ENCODE measurements around the gene DLGAP4. TPM values are rescaled to one million over a fixed set of nuclear protein-coding genes. Genes with fewer than 3 reads are reported as not detected.

Gene DLGAP4
- total and polyA plus RNA-seq, 9 of the 15 experiments (the other 6 are each of a cell fraction or from before 2014, with no cell fraction given), result 0.31 to 34.1 (median 4.5) TPM

- intact Hi-C loops (cut with micrococcal nuclease), result no loop called here
- CTCF ChIA-PET (ENCODE audit: low intra/inter-chr PET ratio), result no interaction called here
Observed at GRCh38 chr20:36480456-36481048, 174.4 kb downstream of the DLGAP4 start.

More at GRCh38 chr20:36480456-36481048, 174.4 kb downstream of the DLGAP4 start:
- Histone ChIP-seq H3K9me3 (replicated peaks; ENCODE audit: control insufficient read depth, insufficient read depth, low read depth, low read length) (no peaks in the 10 kb centered on the region), H3K9ac (ENCODE audit: insufficient read depth in 1 of 2, low read depth in 2 of 2, low read length in 2 of 2) (no peak overlapping the region), H3K4me2 (ENCODE audit: insufficient read depth, low read length) (no peak overlapping the region), H3K27ac (ENCODE audit: extremely low read depth, low read depth, low read length) (no peak overlapping the region), H4K20me1 (replicated peaks; ENCODE audit: control insufficient read depth, insufficient read depth, low read length) (peaks cover 7% of the 10 kb centered on the region), H3K79me2 (ENCODE audit: control insufficient read depth, insufficient read depth, low read length) (peaks cover 3% of the 10 kb centered on the region; the same call in 2 of the 3 replicates), H3K4me3 (no peak overlapping the region), H3K4me1 (replicated peaks in 1 of 2; ENCODE audit: control insufficient read depth in 2 of 2, insufficient read depth in 2 of 2, low read length in 2 of 2) (no peaks in the 10 kb centered on the region; a peak in 1 of 5 replicates), H3K27me3 (ENCODE audit: control insufficient read depth in 2 of 2, insufficient read depth in 2 of 2, low read length in 2 of 2) (no peaks in the 10 kb centered on the region), H3K36me3 (ENCODE audit: control insufficient read depth, insufficient read depth, low read length) (no peaks in the 10 kb centered on the region), H3K9me1 (ENCODE audit: control insufficient read depth, insufficient read depth, low read length) (peaks cover 3% of the 10 kb centered on the region), H2AFZ (ENCODE audit: low read depth, low read length) (no peak overlapping the region)
- no TSS peak for BruUV-seq (replicated peaks)
- in situ Hi-C loops (cut with MboI), result no loop called here
- WGBS (ENCODE audit: insufficient coverage, low coverage, missing lambda C conversion rate), result 67% methylated on average over 5 of the region's 5 CpGs
- DNase-seq (ENCODE audit: extremely low read depth in 1 of 4, low spot score in 3 of 4) (no peak), FAIRE-seq (no peak), ATAC-seq (no peak)
- POLR2A ChIA-PET, result interaction anchor here (0.7 to 2.0 kb wide), 5 partner anchors 10 to 274 kb away, joined by 3 to 8 read pairs (median 3); no protein-coding TSS in a partner anchor
- TF ChIP-seq REST (IDR thresholded peaks at IDR 0.05; ENCODE audit: borderline replicate concordance), result no peak
- no peak for TF ChIP-seq REST (CRISPR knock-in tag; IDR thresholded peaks at IDR 0.05; ENCODE audit: low read depth)
- no peak for TF ChIP-seq HOXB6 (CRISPR knock-in tag; IDR thresholded peaks at IDR 0.05; ENCODE audit: borderline replicate concordance)

Measured in K562 (cell line).